Spleen (tissue), 11 donors: ENCODE measurements around the gene CNN2. TPM values are rescaled to one million over a fixed set of nuclear protein-coding genes. Genes with fewer than 3 reads are reported as not detected.

ENCODE experiments used
- DNase-seq: peaks from one replicate; pipeline ENCODE4 v3.0.0-alpha.2; 2020
- H3K27ac ChIP-seq, 8 donors: fragments of 200-600 bp; sonication (generic) in 7 of 8; 1 replicate in 4 of 8; 2 replicates in 4 of 8; pipeline versions ENCODE4 v1.5.0 to v1.8.0; 2016 to 2021; ENCODE audit warnings: inconsistent platforms in 4 of 8, mild to moderate bottlenecking in 4 of 8, moderate library complexity in 1 of 8
- H3K27me3 ChIP-seq, 7 donors: fragments of 200-600 bp; sonication (generic) in 6 of 7; replicated peaks in 1 of 7; 1 replicate in 4 of 7; 2 replicates in 3 of 7; pipeline versions ENCODE4 v1.5.0 to v1.8.0; 2016 to 2021; ENCODE audit warnings: inconsistent platforms in 3 of 7, mild to moderate bottlenecking in 1 of 7
- H3K36me3 ChIP-seq, 6 donors: fragments of 200-600 bp; sonication (generic) in 5 of 6; 1 replicate in 4 of 6; 2 replicates in 2 of 6; pipeline versions ENCODE4 v1.5.0 to v1.8.0; 2016 to 2021; ENCODE audit warnings: inconsistent platforms in 2 of 6
- H3K4me1 ChIP-seq, 6 donors: fragments of 200-600 bp; sonication (generic) in 5 of 6; 1 replicate in 3 of 6; 2 replicates in 3 of 6; pipeline versions ENCODE4 v1.5.0 to v1.8.0; 2016 to 2021; ENCODE audit warnings: inconsistent platforms in 3 of 6
- H3K4me3 ChIP-seq, 8 donors: fragments of 200-600 bp; sonication (generic) in 7 of 8; 1 replicate in 4 of 8; 2 replicates in 4 of 8; pipeline versions ENCODE4 v1.5.0 to v1.8.0; 2016 to 2021; ENCODE audit warnings: inconsistent platforms in 4 of 8, mild to moderate bottlenecking in 4 of 8, moderate library complexity in 2 of 8
- H3K9me3 ChIP-seq, 8 donors: fragments of 200-600 bp; sonication (generic) in 7 of 8; 1 replicate in 4 of 8; 2 replicates in 4 of 8; pipeline versions ENCODE4 v1.5.0 to v1.8.0; 2016 to 2021; ENCODE audit warnings: inconsistent platforms in 4 of 8
- CTCF ChIP-seq, 11 experiments: fragments of 200-600 bp in 7 of 11; fragments of 450-650 bp in 4 of 11; sonication (generic) in 4 of 11; IDR thresholded peaks in 8 of 11; conservative IDR thresholded peaks in 3 of 11; 1 replicate in 7 of 11; 2 replicates in 4 of 11; pipeline versions ENCODE4 v1.4.0 to v1.8.0; 2016 to 2021; ENCODE audit warnings: antibody characterized with exemption in 11 of 11, inconsistent platforms in 4 of 11, mild to moderate bottlenecking in 1 of 11
- POLR2A ChIP-seq, 3 donors: fragments of 450-650 bp; IDR thresholded peaks; one replicate each; pipeline ENCODE4 v1.5.1; 2017; ENCODE audit warnings: antibody characterized with exemption in 3 of 3, mild to moderate bottlenecking in 1 of 3
- POLR2AphosphoS5 ChIP-seq, 3 donors: sonication (generic); formaldehyde crosslinking; IDR thresholded peaks; one replicate each; pipeline ENCODE4 v1.5.1; 2017; ENCODE audit warnings: antibody characterized with exemption in 3 of 3
- WGBS, 5 donors: extraction: QIAGEN DNeasy Blood & Tissue Kit in 3 of 5; methylation state at CpG; one replicate each; pipeline versions ENCODE4 v1.1.5 to v1.1.7; 2013 to 2018; 5-methylcytosine and 5-hydroxymethylcytosine counted together
- intact Hi-C: fragments of 100-400 bp; cut with DNase I; formaldehyde crosslinking; loops from one replicate; pipeline ENCODE4 v1.15.0; 2023; ENCODE audit warnings: low total_unique reads
- polyA plus RNA-seq, 3 donors: library from polyadenylated mRNA; stranded (reverse); fragments of 200-250 nt; gene quantifications; one replicate each; pipeline ENCODE4 v1.2.1, GENCODE V29; 2013
- total RNA-seq, 7 donors: library from RNA; depleted of rRNA in 3 of 7; stranded (reverse); fragments of >200 nt in 3 of 7; fragmentation: NEBNext Ultra II Directional in 4 of 7; extraction: Animal tissue kit (Norgen Biotek cat#: 25700) in 4 of 7; gene quantifications; one replicate each; pipeline versions ENCODE4 v1.1.0 to v1.2.1, GENCODE V29; 2016 to 2021
- donor health status: healthy with polysubstance abuse.
- donor health status: DM: no; HTN: no; CAD: no; lungs with moderate emphysema.
- donor health status: DM: no; HTN: no; CAD: no.
- donor health status: Bipolar disorder and iron deficiency.
- donor health status: healthy.
- donor health status: DM: no; HTN: no; CAD: no.
- donor health status: DM: yes; HTN: yes; CAD: no.

CNN2 gene
- total and polyA plus RNA-seq, 10 donors: 102 to 296 (median 188) TPM

- no peak overlapping the region for H3K4me3 ChIP-seq
- intact Hi-C loops: no loop called here
- WGBS, 5 donors: 87 to 92% (median 91%) methylated on average over 17 to 27 of the region's 27 CpGs
- no peak for DNase-seq
- peaks cover 0 to 19% (median 7%) of the 10 kb centered on the region in 6 donors for H3K4me1 ChIP-seq
- H3K27me3 ChIP-seq: peaks cover 0 to 9% (median under 1%) of the 10 kb centered on the region in 7 donors
- peaks cover 0 to 90% (median 60%) of the 10 kb centered on the region in 6 donors for H3K36me3 ChIP-seq
- no peak overlapping the region for H3K27ac ChIP-seq
- no peak for TF ChIP-seq POLR2A (IDR thresholded peaks at IDR 0.05)
- no peak for TF ChIP-seq POLR2AphosphoS5 (IDR thresholded peaks at IDR 0.05)
- TF ChIP-seq CTCF (IDR thresholded peaks at IDR 0.05 in 8 of 11, conservative IDR thresholded peaks at IDR 0.05 in 3 of 11): no peak
- H3K9me3 ChIP-seq: no peaks in the 10 kb centered on the region
Measured at GRCh38 chr19:990119-990571, 36.3 kb upstream of the CNN2 start.

- no peak overlapping the region for H3K27ac ChIP-seq
- intact Hi-C loops: no loop called here
- H3K4me3 ChIP-seq: no peak overlapping the region
- no peaks in the 10 kb centered on the region for H3K9me3 ChIP-seq
- 88 to 94% (median 92%) methylated on average over 16 to 23 of the region's 23 CpGs for WGBS, 5 donors
- peaks cover 0 to 15% (median 6%) of the 10 kb centered on the region in 7 donors for H3K27me3 ChIP-seq
- TF ChIP-seq POLR2A (IDR thresholded peaks at IDR 0.05) (no peak), POLR2AphosphoS5 (IDR thresholded peaks at IDR 0.05) (peak in 1 of 3 donors; percentile 20), CTCF (IDR thresholded peaks at IDR 0.05 in 8 of 11, conservative IDR thresholded peaks at IDR 0.05 in 3 of 11) (no peak)
- peaks cover 0 to 94% (median 60%) of the 10 kb centered on the region in 6 donors for H3K36me3 ChIP-seq
- DNase-seq: no peak
- H3K4me1 ChIP-seq: peaks cover 0 to 16% (median 3%) of the 10 kb centered on the region in 6 donors
Measured at GRCh38 chr19:990746-991145, 35.7 kb upstream of the CNN2 start.

GRCh38 chr19:991174-991931, 35.1 kb upstream of the CNN2 start:
- WGBS, 5 donors: 69 to 91% (median 88%) methylated on average over 1 to 42 of the region's 47 CpGs
- TF ChIP-seq POLR2A (IDR thresholded peaks at IDR 0.05): no peak
- no peak for TF ChIP-seq CTCF (IDR thresholded peaks at IDR 0.05 in 8 of 11, conservative IDR thresholded peaks at IDR 0.05 in 3 of 11)
- TF ChIP-seq POLR2AphosphoS5 (IDR thresholded peaks at IDR 0.05): no peak
- H3K9me3 ChIP-seq: no peaks in the 10 kb centered on the region
- peaks cover 0 to 21% (median 12%) of the 10 kb centered on the region in 7 donors for H3K27me3 ChIP-seq
- no peak overlapping the region for H3K27ac ChIP-seq
- H3K4me3 ChIP-seq: no peak overlapping the region
- H3K36me3 ChIP-seq: peaks cover 0 to 88% (median 56%) of the 10 kb centered on the region in 6 donors
- DNase-seq: no peak
- intact Hi-C loops: no loop called here
- peaks cover 0 to 17% (median 7%) of the 10 kb centered on the region in 6 donors for H3K4me1 ChIP-seq

- H3K27me3 ChIP-seq: peaks cover 0 to 28% (median 18%) of the 10 kb centered on the region in 7 donors
- peaks cover 0 to 21% (median 13%) of the 10 kb centered on the region in 6 donors for H3K4me1 ChIP-seq
- H3K9me3 ChIP-seq: no peaks in the 10 kb centered on the region
- no peak for TF ChIP-seq POLR2AphosphoS5 (IDR thresholded peaks at IDR 0.05)
- no peak for TF ChIP-seq CTCF (IDR thresholded peaks at IDR 0.05 in 8 of 11, conservative IDR thresholded peaks at IDR 0.05 in 3 of 11)
- no peak for TF ChIP-seq POLR2A (IDR thresholded peaks at IDR 0.05)
- H3K4me3 ChIP-seq: no peak overlapping the region
- H3K36me3 ChIP-seq: peaks cover 0 to 80% (median 52%) of the 10 kb centered on the region in 6 donors
- no peak for DNase-seq
- no peak overlapping the region for H3K27ac ChIP-seq
- 94 to 96% (median 95%) methylated on average over 23 to 42 of the region's 42 CpGs for WGBS, 5 donors
- intact Hi-C loops: no loop called here
Measured at GRCh38 chr19:991932-992669, 34.3 kb upstream of the CNN2 start.
